ENCODE measurements around the gene DNHD1.

DNHD1 gene

GRCh38 chr11:6579681-6580080, 82.6 kb downstream of the DNHD1 start:
- no peak for TF ChIP-seq CTCF (IDR thresholded peaks at IDR 0.05; ENCODE audit: low read length, missing control alignments)
- no peak for DNase-seq (ENCODE audit: low read depth)
- no peak overlapping the region for H3K4me3 ChIP-seq (replicated peaks; ENCODE audit: low read depth, low read length)

GRCh38 chr11:6583584-6583983, 86.5 kb downstream of the DNHD1 start:
- H3K4me3 ChIP-seq (replicated peaks; ENCODE audit: low read depth, low read length) = no peak overlapping the region
- TF ChIP-seq CTCF (IDR thresholded peaks at IDR 0.05; ENCODE audit: low read length, missing control alignments) = no peak
- no peak for DNase-seq (ENCODE audit: low read depth)

- DNase-seq (ENCODE audit: low read depth) = no peak
- no peak for TF ChIP-seq CTCF (IDR thresholded peaks at IDR 0.05; ENCODE audit: low read length, missing control alignments)
- H3K4me3 ChIP-seq (replicated peaks; ENCODE audit: low read depth, low read length) = no peak overlapping the region
These were observed 87.4 kb downstream of the DNHD1 start for GRCh38 chr11:6584528-6584927.

GRCh38 chr11:6586434-6587359, 89.6 kb downstream of the DNHD1 start:
- no peak for TF ChIP-seq CTCF (IDR thresholded peaks at IDR 0.05; ENCODE audit: low read length, missing control alignments)
- no peak overlapping the region for H3K4me3 ChIP-seq (replicated peaks; ENCODE audit: low read depth, low read length)
- no peak for DNase-seq (ENCODE audit: low read depth)

GRCh38 chr11:6587360-6587953, 90.4 kb downstream of the DNHD1 start:
- H3K4me3 ChIP-seq (replicated peaks; ENCODE audit: low read depth, low read length) = no peak overlapping the region
- no peak for DNase-seq (ENCODE audit: low read depth)
- no peak for TF ChIP-seq CTCF (IDR thresholded peaks at IDR 0.05; ENCODE audit: low read length, missing control alignments)

- no peak overlapping the region for H3K4me3 ChIP-seq (replicated peaks; ENCODE audit: low read depth, low read length)
- DNase-seq (ENCODE audit: low read depth) = no peak
- TF ChIP-seq CTCF (IDR thresholded peaks at IDR 0.05; ENCODE audit: low read length, missing control alignments) = no peak
These were observed 90.9 kb downstream of the DNHD1 start for GRCh38 chr11:6588018-6588417.

All from fibroblast of pulmonary artery (primary cell).